K562 (cell line): Measurements from ENCODE around the gene CD46. TPM values are rescaled to one million over a fixed set of nuclear protein-coding genes. Genes with fewer than 3 reads are reported as not detected.
A peak's percentile ranks its signal among the peaks of the same experiment; 100 is the strongest.

Source experiments
- KAT2B ChIP-seq: IDR thresholded peaks from one replicate; pipeline ENCODE4 v1.6.1; 2012; ENCODE audit warnings: low read depth, mild to moderate bottlenecking, control low read depth, inconsistent platforms, low read length, moderate library complexity
- KLF10 ChIP-seq: fragments of 250-450 bp; sonication (Bioruptor Pico); IDR thresholded peaks from 2 replicates; pipeline ENCODE4 v1.6.1; 2021; ENCODE audit warnings: matching md5 sums
- TAF1 ChIP-seq: IDR thresholded peaks from 2 replicates; pipeline ENCODE4 v1.6.1; 2011; ENCODE audit warnings: mild to moderate bottlenecking, low read length, moderate library complexity; ENCODE audit not compliant: insufficient read depth, control insufficient read depth, severe bottlenecking; ENCODE audit errors: extremely low read depth
- polyA plus RNA-seq, 8 experiments: library from polyadenylated mRNA; depleted of rRNA in 4 of 8; stranded (reverse) in 5 of 8; unstranded in 3 of 8; fragments of >200 nt; fragmentation: Nextera tagmentation in 2 of 8; fragmentation: Illumina TruSeq in 1 of 8; extraction: Ambion mirVana in 2 of 8; extraction: Trizol in 1 of 8; gene quantifications; 2 replicates each; pipeline versions ENCODE4 v1.2.1 to v1.2.3, GENCODE V29; 2011 to 2014; ENCODE audit warnings: inconsistent platforms in 1 of 8, missing spikeins in 1 of 8
- total RNA-seq, 7 experiments: library from RNA; depleted of rRNA in 6 of 7; stranded (reverse); fragments of >200 nt in 6 of 7; fragmentation: Illumina TruSeq in 2 of 7; extraction: Trizol in 2 of 7; gene quantifications; 2 replicates each; pipeline versions ENCODE4 v1.2.1 to v1.2.3, GENCODE V29; 2011 to 2021; ENCODE audit warnings: low replicate concordance in 1 of 7
- TF ChIP-seq, protein P1 (sequence below): fragments of 250-450 bp; sonication (Bioruptor Pico); IDR thresholded peaks from 2 replicates; pipeline ENCODE4 v1.5.0; 2020; ENCODE audit warnings: mild to moderate bottlenecking, borderline replicate concordance
- TF ChIP-seq, protein P2 (sequence below), 3 experiments: fragments of 200-800 bp in 1 of 3; fragments of 250-450 bp in 1 of 3; fragments of 450-650 bp in 1 of 3; sonication (Bioruptor Pico) in 1 of 3; sonication (Bioruptor generic) in 1 of 3; formaldehyde crosslinking in 1 of 3; IDR thresholded peaks; 2 replicates each; pipeline versions ENCODE4 v1.6.1 to v1.8.0; 2016 to 2022; ENCODE audit warnings: mild to moderate bottlenecking in 2 of 3, missing genetic modification characterization in 2 of 3, missing compliant biosample characterization in 1 of 3, moderate library complexity in 1 of 3

Gene CD46
- total and polyA plus RNA-seq, 9 of the 15 experiments (the other 6 are each of a cell fraction or from before 2014, with no cell fraction given) = 87.9 to 374 (median 156) TPM

DNA sequence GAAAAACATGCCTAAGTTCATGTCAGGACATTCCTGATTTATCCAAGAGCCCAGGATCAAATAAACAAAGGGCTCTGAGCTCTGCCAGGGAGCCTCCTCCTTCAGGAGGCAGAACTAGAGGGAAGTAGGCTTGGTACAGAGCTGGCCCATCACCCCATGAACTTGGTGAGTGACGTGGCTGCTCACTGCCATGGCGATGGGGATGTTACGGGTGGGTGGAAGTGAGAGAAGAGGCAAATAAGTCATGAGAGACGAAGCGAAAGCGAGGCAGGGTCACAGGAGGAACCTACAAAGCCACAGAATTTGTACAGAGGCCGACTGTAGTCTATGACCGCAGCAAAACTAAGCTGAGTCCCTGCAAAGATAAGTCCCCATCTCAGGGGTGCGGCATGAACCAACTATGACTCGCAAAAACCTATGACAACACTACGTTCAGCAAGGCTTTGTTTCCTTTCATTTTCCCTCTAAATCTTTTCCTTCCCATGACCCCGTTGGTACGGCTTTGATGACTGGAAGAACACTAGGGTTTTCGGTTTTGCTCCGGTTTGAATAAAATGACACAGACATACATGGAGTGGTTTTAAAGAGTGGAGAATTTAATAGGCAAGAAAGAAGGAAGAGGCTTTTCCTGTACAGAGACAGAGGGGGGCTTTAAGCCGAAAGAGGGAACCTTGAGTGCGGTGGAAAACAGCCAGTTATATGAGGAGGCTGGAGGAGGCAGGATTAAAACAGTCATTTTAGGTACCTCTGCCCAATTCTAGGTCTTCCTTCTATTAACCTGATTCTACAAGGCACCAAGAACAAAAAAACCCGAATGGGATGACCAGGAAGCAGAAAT, 74.1 kb downstream of the CD46 start (continued):
- TF ChIP-seq, protein P1, sequence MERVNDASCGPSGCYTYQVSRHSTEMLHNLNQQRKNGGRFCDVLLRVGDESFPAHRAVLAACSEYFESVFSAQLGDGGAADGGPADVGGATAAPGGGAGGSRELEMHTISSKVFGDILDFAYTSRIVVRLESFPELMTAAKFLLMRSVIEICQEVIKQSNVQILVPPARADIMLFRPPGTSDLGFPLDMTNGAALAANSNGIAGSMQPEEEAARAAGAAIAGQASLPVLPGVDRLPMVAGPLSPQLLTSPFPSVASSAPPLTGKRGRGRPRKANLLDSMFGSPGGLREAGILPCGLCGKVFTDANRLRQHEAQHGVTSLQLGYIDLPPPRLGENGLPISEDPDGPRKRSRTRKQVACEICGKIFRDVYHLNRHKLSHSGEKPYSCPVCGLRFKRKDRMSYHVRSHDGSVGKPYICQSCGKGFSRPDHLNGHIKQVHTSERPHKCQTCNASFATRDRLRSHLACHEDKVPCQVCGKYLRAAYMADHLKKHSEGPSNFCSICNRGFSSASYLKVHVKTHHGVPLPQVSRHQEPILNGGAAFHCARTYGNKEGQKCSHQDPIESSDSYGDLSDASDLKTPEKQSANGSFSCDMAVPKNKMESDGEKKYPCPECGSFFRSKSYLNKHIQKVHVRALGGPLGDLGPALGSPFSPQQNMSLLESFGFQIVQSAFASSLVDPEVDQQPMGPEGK = no peak
- no peak for TF ChIP-seq KLF10 (CRISPR knock-in tag)
- TF ChIP-seq, protein P2, sequence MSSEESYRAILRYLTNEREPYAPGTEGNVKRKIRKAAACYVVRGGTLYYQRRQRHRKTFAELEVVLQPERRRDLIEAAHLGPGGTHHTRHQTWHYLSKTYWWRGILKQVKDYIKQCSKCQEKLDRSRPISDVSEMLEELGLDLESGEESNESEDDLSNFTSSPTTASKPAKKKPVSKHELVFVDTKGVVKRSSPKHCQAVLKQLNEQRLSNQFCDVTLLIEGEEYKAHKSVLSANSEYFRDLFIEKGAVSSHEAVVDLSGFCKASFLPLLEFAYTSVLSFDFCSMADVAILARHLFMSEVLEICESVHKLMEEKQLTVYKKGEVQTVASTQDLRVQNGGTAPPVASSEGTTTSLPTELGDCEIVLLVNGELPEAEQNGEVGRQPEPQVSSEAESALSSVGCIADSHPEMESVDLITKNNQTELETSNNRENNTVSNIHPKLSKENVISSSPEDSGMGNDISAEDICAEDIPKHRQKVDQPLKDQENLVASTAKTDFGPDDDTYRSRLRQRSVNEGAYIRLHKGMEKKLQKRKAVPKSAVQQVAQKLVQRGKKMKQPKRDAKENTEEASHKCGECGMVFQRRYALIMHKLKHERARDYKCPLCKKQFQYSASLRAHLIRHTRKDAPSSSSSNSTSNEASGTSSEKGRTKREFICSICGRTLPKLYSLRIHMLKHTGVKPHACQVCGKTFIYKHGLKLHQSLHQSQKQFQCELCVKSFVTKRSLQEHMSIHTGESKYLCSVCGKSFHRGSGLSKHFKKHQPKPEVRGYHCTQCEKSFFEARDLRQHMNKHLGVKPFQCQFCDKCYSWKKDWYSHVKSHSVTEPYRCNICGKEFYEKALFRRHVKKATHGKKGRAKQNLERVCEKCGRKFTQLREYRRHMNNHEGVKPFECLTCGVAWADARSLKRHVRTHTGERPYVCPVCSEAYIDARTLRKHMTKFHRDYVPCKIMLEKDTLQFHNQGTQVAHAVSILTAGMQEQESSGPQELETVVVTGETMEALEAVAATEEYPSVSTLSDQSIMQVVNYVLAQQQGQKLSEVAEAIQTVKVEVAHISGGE (CRISPR knock-in tag; IDR thresholded peaks at IDR 0.05) = peak in 1 of 3 experiments; percentile 73; a peak in 1 of 6 replicates
- no peak for TF ChIP-seq KAT2B
- TF ChIP-seq TAF1 = no peak
